DMS 273 (cell line): ENCODE results near the gene TRUB2.
A peak's percentile ranks its signal among the peaks of the same experiment; 100 is the strongest.
"Not testable (repeated sequence)": the region's sequence is repeated elsewhere in the genome, so short reads cannot be mapped to it uniquely, and the experiment has no call there.

Experiments used
- DNase-seq: peaks from one replicate; lab custom pipeline; 2025; ENCODE audit not compliant: unreplicated experiment; lab: John Stamatoyannopoulos, UW

The TRUB2 gene

GRCh38 chr9:128341435-128341849, 19.2 kb upstream of the TRUB2 start:
- DNase-seq = peak; percentile 83

- DNase-seq = peak; percentile 59
Measured at GRCh38 chr9:128340691-128341434, 18.6 kb upstream of the TRUB2 start.

GRCh38 chr9:128339761-128340690, 17.8 kb upstream of the TRUB2 start, which contains the start of gene SLC27A4:
Gene SLC27A4, plus strand, starts transcription at chr9:128340527. Its CDS starts 2,606 bp downstream, at chr9:128343133.
- peak; percentile 95 for DNase-seq

GRCh38 chr9:128338852-128339614, 16.8 kb upstream of the TRUB2 start:
- not testable (repeated sequence) for DNase-seq

GRCh38 chr9:128337936-128338335, 15.7 kb upstream of the TRUB2 start:
- DNase-seq = no peak

- DNase-seq = no peak
Measured at GRCh38 chr9:128335914-128336313, 13.7 kb upstream of the TRUB2 start.

GRCh38 chr9:128335161-128335560, 12.9 kb upstream of the TRUB2 start:
- DNase-seq = no peak

GRCh38 chr9:128333451-128333869, 11.2 kb upstream of the TRUB2 start:
- DNase-seq = no peak

GRCh38 chr9:128325629-128326028, 3.4 kb upstream of the TRUB2 start:
- no peak for DNase-seq

- DNase-seq = no peak
Measured at GRCh38 chr9:128324401-128324800, 2.2 kb upstream of the TRUB2 start.

- DNase-seq = no peak
Measured at GRCh38 chr9:128323791-128324190, 1.5 kb upstream of the TRUB2 start.

GRCh38 chr9:128323212-128323730, 1.0 kb upstream of the TRUB2 start:
- no peak for DNase-seq

GRCh38 chr9:128321879-128322403, 306 bp downstream of the TRUB2 start:
- DNase-seq = no peak

GRCh38 chr9:128321343-128321742, 904 bp downstream of the TRUB2 start:
- no peak for DNase-seq

- no peak for DNase-seq
Measured at GRCh38 chr9:128317629-128318028, 4.6 kb downstream of the TRUB2 start.

- no peak for DNase-seq
Measured at GRCh38 chr9:128316421-128316820, 5.8 kb downstream of the TRUB2 start.

GRCh38 chr9:128314697-128315096, 7.5 kb downstream of the TRUB2 start:
- no peak for DNase-seq

GRCh38 chr9:128310461-128310860, 11.8 kb downstream of the TRUB2 start:
- DNase-seq = no peak

- DNase-seq = no peak
Measured at GRCh38 chr9:128309551-128309950, 12.7 kb downstream of the TRUB2 start.

- DNase-seq = no peak
Measured at GRCh38 chr9:128304971-128305288, 17.3 kb downstream of the TRUB2 start.
